ENCODE data around the gene NSUN2.

The NSUN2 gene

DNA sequence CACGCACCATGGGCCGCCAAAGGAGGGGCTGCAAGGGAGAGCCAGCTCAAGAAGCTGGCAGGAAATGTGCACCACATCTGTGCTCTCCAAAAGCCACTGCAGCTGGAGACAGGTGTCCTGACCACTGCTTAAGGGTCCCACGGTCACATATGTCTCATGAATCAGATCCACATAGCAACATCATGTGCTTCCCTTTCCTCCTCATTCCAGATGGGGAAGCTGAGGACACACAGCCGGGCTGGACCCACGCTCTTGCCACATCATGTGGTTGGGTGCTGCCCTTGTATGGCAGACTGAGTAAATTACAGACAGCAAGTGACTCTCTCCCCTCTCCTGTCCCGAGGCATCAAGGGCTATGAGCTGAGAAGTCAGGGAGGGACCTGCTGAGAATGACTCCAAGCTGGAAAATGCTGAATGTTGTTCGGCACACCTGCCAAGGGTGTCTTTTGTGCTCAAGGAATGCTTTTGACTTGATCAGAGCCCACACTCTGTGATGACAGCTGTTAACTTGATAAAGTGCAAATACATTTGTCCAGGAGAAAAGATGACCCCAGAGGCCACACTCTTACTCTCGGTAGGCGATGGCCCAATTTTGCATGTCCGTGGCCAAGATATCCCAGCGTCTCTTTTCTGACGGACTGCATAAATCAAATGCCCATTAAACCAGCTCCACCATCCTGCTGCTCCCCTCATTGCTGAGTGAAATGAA, 58.2 kb downstream of the NSUN2 start:
- no peaks in the 10 kb centered on the region for H3K4me1 ChIP-seq (ENCODE audit: control insufficient read depth, insufficient read depth, low read length)
- TF ChIP-seq ZNF596 (tag by site-specific recombination; IDR thresholded peaks at IDR 0.05) = no peak
- no peak for TF ChIP-seq ZNF560 (tag by site-specific recombination; IDR thresholded peaks at IDR 0.05; ENCODE audit: borderline replicate concordance)
- TF ChIP-seq ZFP41 (tag by site-specific recombination; IDR thresholded peaks at IDR 0.05; ENCODE audit: borderline replicate concordance) = no peak
- no peak for TF ChIP-seq ZSCAN16 (tag by site-specific recombination; IDR thresholded peaks at IDR 0.05)
- no peak for TF ChIP-seq ZNF404 (tag by site-specific recombination; IDR thresholded peaks at IDR 0.05)
- TF ChIP-seq SCRT2 (tag by site-specific recombination; IDR thresholded peaks at IDR 0.05) = no peak
- TF ChIP-seq ZNF776 (tag by site-specific recombination; IDR thresholded peaks at IDR 0.05; ENCODE audit: borderline replicate concordance) = no peak
- no peak for TF ChIP-seq ZNF23 (tag by site-specific recombination; IDR thresholded peaks at IDR 0.05; ENCODE audit: borderline replicate concordance)
- TF ChIP-seq KLF8 (tag by site-specific recombination; IDR thresholded peaks at IDR 0.05) = no peak
- TF ChIP-seq, protein P1, sequence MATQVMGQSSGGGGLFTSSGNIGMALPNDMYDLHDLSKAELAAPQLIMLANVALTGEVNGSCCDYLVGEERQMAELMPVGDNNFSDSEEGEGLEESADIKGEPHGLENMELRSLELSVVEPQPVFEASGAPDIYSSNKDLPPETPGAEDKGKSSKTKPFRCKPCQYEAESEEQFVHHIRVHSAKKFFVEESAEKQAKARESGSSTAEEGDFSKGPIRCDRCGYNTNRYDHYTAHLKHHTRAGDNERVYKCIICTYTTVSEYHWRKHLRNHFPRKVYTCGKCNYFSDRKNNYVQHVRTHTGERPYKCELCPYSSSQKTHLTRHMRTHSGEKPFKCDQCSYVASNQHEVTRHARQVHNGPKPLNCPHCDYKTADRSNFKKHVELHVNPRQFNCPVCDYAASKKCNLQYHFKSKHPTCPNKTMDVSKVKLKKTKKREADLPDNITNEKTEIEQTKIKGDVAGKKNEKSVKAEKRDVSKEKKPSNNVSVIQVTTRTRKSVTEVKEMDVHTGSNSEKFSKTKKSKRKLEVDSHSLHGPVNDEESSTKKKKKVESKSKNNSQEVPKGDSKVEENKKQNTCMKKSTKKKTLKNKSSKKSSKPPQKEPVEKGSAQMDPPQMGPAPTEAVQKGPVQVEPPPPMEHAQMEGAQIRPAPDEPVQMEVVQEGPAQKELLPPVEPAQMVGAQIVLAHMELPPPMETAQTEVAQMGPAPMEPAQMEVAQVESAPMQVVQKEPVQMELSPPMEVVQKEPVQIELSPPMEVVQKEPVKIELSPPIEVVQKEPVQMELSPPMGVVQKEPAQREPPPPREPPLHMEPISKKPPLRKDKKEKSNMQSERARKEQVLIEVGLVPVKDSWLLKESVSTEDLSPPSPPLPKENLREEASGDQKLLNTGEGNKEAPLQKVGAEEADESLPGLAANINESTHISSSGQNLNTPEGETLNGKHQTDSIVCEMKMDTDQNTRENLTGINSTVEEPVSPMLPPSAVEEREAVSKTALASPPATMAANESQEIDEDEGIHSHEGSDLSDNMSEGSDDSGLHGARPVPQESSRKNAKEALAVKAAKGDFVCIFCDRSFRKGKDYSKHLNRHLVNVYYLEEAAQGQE (tag by site-specific recombination; IDR thresholded peaks at IDR 0.05) = no peak
- no peak for TF ChIP-seq ZFP37 (tag by site-specific recombination; IDR thresholded peaks at IDR 0.05)
- no peak for TF ChIP-seq ZNF366 (tag by site-specific recombination; conservative IDR thresholded peaks at IDR 0.05)
- TF ChIP-seq ZNF510 (tag by site-specific recombination; IDR thresholded peaks at IDR 0.05; ENCODE audit: insufficient replicate concordance) = no peak
- TF ChIP-seq, protein P2, sequence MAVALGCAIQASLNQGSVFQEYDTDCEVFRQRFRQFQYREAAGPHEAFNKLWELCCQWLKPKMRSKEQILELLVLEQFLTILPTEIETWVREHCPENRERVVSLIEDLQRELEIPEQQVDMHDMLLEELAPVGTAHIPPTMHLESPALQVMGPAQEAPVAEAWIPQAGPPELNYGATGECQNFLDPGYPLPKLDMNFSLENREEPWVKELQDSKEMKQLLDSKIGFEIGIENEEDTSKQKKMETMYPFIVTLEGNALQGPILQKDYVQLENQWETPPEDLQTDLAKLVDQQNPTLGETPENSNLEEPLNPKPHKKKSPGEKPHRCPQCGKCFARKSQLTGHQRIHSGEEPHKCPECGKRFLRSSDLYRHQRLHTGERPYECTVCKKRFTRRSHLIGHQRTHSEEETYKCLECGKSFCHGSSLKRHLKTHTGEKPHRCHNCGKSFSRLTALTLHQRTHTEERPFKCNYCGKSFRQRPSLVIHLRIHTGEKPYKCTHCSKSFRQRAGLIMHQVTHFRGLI (tag by site-specific recombination; IDR thresholded peaks at IDR 0.05) = no peak
- TF ChIP-seq, protein P3, sequence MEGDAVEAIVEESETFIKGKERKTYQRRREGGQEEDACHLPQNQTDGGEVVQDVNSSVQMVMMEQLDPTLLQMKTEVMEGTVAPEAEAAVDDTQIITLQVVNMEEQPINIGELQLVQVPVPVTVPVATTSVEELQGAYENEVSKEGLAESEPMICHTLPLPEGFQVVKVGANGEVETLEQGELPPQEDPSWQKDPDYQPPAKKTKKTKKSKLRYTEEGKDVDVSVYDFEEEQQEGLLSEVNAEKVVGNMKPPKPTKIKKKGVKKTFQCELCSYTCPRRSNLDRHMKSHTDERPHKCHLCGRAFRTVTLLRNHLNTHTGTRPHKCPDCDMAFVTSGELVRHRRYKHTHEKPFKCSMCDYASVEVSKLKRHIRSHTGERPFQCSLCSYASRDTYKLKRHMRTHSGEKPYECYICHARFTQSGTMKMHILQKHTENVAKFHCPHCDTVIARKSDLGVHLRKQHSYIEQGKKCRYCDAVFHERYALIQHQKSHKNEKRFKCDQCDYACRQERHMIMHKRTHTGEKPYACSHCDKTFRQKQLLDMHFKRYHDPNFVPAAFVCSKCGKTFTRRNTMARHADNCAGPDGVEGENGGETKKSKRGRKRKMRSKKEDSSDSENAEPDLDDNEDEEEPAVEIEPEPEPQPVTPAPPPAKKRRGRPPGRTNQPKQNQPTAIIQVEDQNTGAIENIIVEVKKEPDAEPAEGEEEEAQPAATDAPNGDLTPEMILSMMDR (tag by site-specific recombination; IDR thresholded peaks at IDR 0.05) = no peak
- H3K27ac ChIP-seq (ENCODE audit: extremely low read depth, low read depth, low read length) = no peak overlapping the region
- H3K36me3 ChIP-seq (ENCODE audit: control insufficient read depth in 2 of 2, insufficient read depth in 1 of 2, low read length in 2 of 2) = no peaks in the 10 kb centered on the region
- no peaks in the 10 kb centered on the region for H3K9me3 ChIP-seq (ENCODE audit: control insufficient read depth, insufficient read depth, low read depth, low read length)
- POLR2A ChIA-PET = no interaction called here
- CTCF ChIA-PET = interaction anchor here (0.6 to 0.8 kb wide), 6 partner anchors 53 to 1093 kb away, joined by 3 to 4 read pairs (median 3); no protein-coding TSS in a partner anchor
- no peak overlapping the region for H3K4me3 ChIP-seq (ENCODE audit: low read depth, low read length)

DNA sequence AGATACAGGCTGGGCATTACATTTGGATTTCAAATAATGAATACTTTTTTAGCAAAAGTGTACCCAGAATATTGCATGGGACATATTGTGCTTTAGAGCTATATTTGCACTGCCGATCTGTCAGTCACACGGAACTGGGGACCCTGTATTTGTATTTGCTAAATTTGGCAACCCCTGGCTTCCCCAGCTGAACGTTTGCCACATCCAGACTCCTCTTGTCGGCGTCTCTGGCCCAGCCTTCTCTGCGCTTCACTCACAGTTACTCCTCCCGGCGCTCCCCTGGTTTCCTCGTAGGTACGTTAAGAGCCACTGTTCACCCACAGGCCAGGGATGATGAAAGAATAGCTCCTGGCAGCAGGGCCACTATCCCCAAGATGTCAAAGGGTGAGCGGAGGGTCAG, 58.7 kb downstream of the NSUN2 start:
- TF ChIP-seq ZNF184 (tag by site-specific recombination; IDR thresholded peaks at IDR 0.05) = no peak
- no peak for TF ChIP-seq ZFHX2 (tag by site-specific recombination; conservative IDR thresholded peaks at IDR 0.05)
- no peak for TF ChIP-seq ZNF791 (tag by site-specific recombination; IDR thresholded peaks at IDR 0.05)
- TF ChIP-seq ZNF560 (tag by site-specific recombination; IDR thresholded peaks at IDR 0.05; ENCODE audit: borderline replicate concordance) = no peak
- no peak for TF ChIP-seq ZNF514 (tag by site-specific recombination; IDR thresholded peaks at IDR 0.05)
- no peak for TF ChIP-seq ZNF768 (tag by site-specific recombination; IDR thresholded peaks at IDR 0.05)
- no peak for TF ChIP-seq ZNF138 (tag by site-specific recombination; IDR thresholded peaks at IDR 0.05; ENCODE audit: borderline replicate concordance)
- TF ChIP-seq ZNF623 (tag by site-specific recombination; IDR thresholded peaks at IDR 0.05) = no peak
- TF ChIP-seq, protein P4, sequence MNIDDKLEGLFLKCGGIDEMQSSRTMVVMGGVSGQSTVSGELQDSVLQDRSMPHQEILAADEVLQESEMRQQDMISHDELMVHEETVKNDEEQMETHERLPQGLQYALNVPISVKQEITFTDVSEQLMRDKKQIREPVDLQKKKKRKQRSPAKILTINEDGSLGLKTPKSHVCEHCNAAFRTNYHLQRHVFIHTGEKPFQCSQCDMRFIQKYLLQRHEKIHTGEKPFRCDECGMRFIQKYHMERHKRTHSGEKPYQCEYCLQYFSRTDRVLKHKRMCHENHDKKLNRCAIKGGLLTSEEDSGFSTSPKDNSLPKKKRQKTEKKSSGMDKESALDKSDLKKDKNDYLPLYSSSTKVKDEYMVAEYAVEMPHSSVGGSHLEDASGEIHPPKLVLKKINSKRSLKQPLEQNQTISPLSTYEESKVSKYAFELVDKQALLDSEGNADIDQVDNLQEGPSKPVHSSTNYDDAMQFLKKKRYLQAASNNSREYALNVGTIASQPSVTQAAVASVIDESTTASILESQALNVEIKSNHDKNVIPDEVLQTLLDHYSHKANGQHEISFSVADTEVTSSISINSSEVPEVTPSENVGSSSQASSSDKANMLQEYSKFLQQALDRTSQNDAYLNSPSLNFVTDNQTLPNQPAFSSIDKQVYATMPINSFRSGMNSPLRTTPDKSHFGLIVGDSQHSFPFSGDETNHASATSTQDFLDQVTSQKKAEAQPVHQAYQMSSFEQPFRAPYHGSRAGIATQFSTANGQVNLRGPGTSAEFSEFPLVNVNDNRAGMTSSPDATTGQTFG (tag by site-specific recombination; IDR thresholded peaks at IDR 0.05; ENCODE audit: borderline replicate concordance) = no peak
- TF ChIP-seq, protein P5, sequence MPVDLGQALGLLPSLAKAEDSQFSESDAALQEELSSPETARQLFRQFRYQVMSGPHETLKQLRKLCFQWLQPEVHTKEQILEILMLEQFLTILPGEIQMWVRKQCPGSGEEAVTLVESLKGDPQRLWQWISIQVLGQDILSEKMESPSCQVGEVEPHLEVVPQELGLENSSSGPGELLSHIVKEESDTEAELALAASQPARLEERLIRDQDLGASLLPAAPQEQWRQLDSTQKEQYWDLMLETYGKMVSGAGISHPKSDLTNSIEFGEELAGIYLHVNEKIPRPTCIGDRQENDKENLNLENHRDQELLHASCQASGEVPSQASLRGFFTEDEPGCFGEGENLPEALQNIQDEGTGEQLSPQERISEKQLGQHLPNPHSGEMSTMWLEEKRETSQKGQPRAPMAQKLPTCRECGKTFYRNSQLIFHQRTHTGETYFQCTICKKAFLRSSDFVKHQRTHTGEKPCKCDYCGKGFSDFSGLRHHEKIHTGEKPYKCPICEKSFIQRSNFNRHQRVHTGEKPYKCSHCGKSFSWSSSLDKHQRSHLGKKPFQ (tag by site-specific recombination; IDR thresholded peaks at IDR 0.05) = no peak
- CTCF ChIA-PET = interaction anchor here (0.7 kb wide), 2 partner anchors 903 to 1092 kb away, joined by 3 read pairs; no protein-coding TSS in a partner anchor
- H3K36me3 ChIP-seq (ENCODE audit: control insufficient read depth in 2 of 2, insufficient read depth in 1 of 2, low read length in 2 of 2) = no peaks in the 10 kb centered on the region

More for the DNA sequence above, 58.7 kb downstream of the NSUN2 start:
- H3K4me1 ChIP-seq (ENCODE audit: control insufficient read depth, insufficient read depth, low read length) = no peaks in the 10 kb centered on the region
- no peak overlapping the region for H3K27ac ChIP-seq (ENCODE audit: extremely low read depth, low read depth, low read length)
- no peak overlapping the region for H3K4me3 ChIP-seq (ENCODE audit: low read depth, low read length)
- no peaks in the 10 kb centered on the region for H3K9me3 ChIP-seq (ENCODE audit: control insufficient read depth, insufficient read depth, low read depth, low read length)
- POLR2A ChIA-PET = no interaction called here
